Measurements from ENCODE around the gene FOXP1.

DNA sequence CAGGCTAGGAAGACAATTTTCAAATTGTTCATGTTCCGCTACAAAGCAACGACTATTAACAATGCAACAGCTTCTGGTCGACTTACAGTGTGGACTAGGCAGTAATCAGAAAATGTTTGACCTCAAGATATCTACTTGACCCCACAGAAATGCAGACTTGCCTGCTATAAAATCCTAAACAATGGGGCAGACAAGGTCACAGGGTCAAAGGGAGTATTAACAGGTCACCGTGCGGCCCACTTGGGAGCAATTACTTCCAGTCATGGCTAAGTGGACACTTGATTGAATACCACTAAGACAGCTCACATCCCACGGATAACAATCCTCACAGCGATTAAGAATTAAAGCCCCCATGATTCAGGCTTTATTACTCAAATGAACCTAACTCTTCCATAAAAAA lies 58.9 kb downstream of the FOXP1 start:
- TF ChIP-seq POLR2AphosphoS5 (IDR thresholded peaks at IDR 0.05) (no peak), EZH2 (IDR thresholded peaks at IDR 0.05; ENCODE audit: borderline replicate concordance, insufficient read depth, low read length, poor library complexity, severe bottlenecking) (no peak), RAD21 (conservative IDR thresholded peaks at IDR 0.05) (no peak), EP300 (conservative IDR thresholded peaks at IDR 0.05; ENCODE audit: poor library complexity, severe bottlenecking) (no peak), TAF1 (IDR thresholded peaks at IDR 0.05; ENCODE audit: low read depth) (no peak), SMC3 (conservative IDR thresholded peaks at IDR 0.05; ENCODE audit: poor library complexity) (no peak), MXI1 (conservative IDR thresholded peaks at IDR 0.05; ENCODE audit: poor library complexity, severe bottlenecking) (no peak)
- TF ChIP-seq, protein P1, sequence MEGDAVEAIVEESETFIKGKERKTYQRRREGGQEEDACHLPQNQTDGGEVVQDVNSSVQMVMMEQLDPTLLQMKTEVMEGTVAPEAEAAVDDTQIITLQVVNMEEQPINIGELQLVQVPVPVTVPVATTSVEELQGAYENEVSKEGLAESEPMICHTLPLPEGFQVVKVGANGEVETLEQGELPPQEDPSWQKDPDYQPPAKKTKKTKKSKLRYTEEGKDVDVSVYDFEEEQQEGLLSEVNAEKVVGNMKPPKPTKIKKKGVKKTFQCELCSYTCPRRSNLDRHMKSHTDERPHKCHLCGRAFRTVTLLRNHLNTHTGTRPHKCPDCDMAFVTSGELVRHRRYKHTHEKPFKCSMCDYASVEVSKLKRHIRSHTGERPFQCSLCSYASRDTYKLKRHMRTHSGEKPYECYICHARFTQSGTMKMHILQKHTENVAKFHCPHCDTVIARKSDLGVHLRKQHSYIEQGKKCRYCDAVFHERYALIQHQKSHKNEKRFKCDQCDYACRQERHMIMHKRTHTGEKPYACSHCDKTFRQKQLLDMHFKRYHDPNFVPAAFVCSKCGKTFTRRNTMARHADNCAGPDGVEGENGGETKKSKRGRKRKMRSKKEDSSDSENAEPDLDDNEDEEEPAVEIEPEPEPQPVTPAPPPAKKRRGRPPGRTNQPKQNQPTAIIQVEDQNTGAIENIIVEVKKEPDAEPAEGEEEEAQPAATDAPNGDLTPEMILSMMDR (IDR thresholded peaks at IDR 0.05; ENCODE audit: poor library complexity, severe bottlenecking) = no peak
- TF ChIP-seq, protein P2, sequence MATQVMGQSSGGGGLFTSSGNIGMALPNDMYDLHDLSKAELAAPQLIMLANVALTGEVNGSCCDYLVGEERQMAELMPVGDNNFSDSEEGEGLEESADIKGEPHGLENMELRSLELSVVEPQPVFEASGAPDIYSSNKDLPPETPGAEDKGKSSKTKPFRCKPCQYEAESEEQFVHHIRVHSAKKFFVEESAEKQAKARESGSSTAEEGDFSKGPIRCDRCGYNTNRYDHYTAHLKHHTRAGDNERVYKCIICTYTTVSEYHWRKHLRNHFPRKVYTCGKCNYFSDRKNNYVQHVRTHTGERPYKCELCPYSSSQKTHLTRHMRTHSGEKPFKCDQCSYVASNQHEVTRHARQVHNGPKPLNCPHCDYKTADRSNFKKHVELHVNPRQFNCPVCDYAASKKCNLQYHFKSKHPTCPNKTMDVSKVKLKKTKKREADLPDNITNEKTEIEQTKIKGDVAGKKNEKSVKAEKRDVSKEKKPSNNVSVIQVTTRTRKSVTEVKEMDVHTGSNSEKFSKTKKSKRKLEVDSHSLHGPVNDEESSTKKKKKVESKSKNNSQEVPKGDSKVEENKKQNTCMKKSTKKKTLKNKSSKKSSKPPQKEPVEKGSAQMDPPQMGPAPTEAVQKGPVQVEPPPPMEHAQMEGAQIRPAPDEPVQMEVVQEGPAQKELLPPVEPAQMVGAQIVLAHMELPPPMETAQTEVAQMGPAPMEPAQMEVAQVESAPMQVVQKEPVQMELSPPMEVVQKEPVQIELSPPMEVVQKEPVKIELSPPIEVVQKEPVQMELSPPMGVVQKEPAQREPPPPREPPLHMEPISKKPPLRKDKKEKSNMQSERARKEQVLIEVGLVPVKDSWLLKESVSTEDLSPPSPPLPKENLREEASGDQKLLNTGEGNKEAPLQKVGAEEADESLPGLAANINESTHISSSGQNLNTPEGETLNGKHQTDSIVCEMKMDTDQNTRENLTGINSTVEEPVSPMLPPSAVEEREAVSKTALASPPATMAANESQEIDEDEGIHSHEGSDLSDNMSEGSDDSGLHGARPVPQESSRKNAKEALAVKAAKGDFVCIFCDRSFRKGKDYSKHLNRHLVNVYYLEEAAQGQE (IDR thresholded peaks at IDR 0.05; ENCODE audit: borderline replicate concordance) = no peak
